ENCODE data around the gene OR10A5.

OR10A5 gene

DNA sequence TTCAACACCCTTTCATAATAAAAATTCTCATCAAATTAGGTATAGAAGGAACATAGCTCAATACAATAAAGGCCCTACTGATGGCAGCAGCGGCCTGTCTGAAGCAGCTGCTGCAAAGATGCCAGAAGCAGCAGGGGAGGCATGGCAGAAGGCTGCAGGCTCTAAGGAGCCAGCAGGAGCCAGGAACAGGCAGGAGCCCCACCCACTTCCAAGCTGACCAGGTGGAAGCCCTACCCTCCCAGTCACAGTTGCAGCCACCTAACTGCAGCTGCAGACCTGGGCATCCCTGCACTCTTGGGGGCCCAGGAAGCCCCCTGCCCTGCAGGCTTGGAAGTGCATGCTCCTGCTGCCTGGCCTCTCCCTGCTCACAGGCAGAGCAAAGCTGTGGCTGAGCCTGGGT is 27.8 kb upstream of the OR10A5 start:
- Histone ChIP-seq H3K4me1 (no peaks in the 10 kb centered on the region), H3K4me3 (ENCODE audit: low read depth, low read length) (no peak overlapping the region), H3K27ac (no peak overlapping the region), H2AFZ (no peak overlapping the region), H3K9me3 (ENCODE audit: control insufficient read depth, low read length) (no peaks in the 10 kb centered on the region), H3K36me3 (ENCODE audit: control insufficient read depth, insufficient read depth, low read length) (no peaks in the 10 kb centered on the region), H3K9ac (no peak overlapping the region), H3K79me2 (no peaks in the 10 kb centered on the region), H3K4me2 (ENCODE audit: low read length) (no peak overlapping the region), H3K27me3 (ENCODE audit: control insufficient read depth, insufficient read depth, low read length) (no peaks in the 10 kb centered on the region)
- TF ChIP-seq, protein P1, sequence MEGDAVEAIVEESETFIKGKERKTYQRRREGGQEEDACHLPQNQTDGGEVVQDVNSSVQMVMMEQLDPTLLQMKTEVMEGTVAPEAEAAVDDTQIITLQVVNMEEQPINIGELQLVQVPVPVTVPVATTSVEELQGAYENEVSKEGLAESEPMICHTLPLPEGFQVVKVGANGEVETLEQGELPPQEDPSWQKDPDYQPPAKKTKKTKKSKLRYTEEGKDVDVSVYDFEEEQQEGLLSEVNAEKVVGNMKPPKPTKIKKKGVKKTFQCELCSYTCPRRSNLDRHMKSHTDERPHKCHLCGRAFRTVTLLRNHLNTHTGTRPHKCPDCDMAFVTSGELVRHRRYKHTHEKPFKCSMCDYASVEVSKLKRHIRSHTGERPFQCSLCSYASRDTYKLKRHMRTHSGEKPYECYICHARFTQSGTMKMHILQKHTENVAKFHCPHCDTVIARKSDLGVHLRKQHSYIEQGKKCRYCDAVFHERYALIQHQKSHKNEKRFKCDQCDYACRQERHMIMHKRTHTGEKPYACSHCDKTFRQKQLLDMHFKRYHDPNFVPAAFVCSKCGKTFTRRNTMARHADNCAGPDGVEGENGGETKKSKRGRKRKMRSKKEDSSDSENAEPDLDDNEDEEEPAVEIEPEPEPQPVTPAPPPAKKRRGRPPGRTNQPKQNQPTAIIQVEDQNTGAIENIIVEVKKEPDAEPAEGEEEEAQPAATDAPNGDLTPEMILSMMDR (IDR thresholded peaks at IDR 0.05), result no peak

DNA sequence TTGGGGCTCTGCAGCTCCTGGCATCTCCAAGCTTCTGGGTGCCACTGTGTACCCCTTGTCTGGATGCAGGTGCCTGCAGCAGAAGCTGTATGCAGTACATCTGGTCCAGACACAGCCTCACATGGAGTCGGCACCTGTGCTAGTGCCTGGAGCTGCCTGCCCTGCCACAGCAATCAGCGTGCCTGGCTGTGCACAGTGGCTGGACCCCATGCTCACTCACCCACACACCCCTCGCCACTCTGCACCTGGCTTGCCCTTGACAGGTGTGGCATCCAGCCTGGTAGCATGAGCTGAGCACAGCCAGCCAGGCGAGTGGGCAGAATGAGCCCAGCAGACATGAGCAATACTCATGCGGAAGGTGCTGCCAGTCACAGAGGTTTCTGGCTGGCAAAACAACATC is 26.5 kb upstream of the OR10A5 start:
- Histone ChIP-seq H3K27ac (no peak overlapping the region), H2AFZ (no peak overlapping the region), H3K4me3 (ENCODE audit: low read depth, low read length) (no peak overlapping the region), H3K9me3 (ENCODE audit: control insufficient read depth, low read length) (no peaks in the 10 kb centered on the region), H3K27me3 (ENCODE audit: control insufficient read depth, insufficient read depth, low read length) (no peaks in the 10 kb centered on the region), H3K4me2 (ENCODE audit: low read length) (no peak overlapping the region), H3K9ac (no peak overlapping the region), H3K36me3 (ENCODE audit: control insufficient read depth, insufficient read depth, low read length) (no peaks in the 10 kb centered on the region), H3K4me1 (no peaks in the 10 kb centered on the region), H3K79me2 (no peaks in the 10 kb centered on the region)
- TF ChIP-seq, protein P1 (IDR thresholded peaks at IDR 0.05), result no peak

DNA sequence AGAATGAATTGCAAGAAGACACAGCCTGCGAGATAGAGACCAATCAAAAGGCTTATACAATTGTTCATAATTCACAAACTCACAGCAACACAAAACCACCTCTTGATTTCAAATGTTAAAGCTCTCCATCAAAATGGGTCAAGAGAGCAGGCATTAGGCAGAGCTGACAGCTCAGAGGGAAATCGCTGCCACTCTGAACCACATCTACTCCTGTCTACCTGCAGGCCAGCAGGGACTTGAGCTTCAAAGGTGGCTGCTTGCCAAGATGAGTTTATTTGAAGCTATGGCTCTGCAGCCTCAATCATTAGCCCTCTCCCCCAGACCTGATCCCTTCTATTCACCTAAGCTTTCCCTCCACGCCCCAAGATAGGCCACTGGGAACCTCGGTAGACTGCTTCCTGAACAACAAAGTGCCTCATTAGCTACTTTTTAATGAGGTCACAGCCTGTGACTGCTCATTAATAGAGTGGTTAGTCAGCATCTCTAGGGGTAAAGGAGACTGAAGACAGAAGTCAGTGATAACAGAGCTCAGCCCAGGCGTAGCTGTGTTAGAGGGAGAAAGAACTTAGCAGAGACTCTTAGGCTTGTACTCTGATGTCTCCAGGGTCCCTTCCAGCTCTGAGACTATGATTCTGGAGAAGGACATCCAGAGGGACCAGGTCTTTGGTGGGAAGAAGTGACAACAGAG is 21.2 kb upstream of the OR10A5 start:
- Histone ChIP-seq H3K27me3 (ENCODE audit: control insufficient read depth, insufficient read depth, low read length) (no peaks in the 10 kb centered on the region), H3K4me1 (no peaks in the 10 kb centered on the region), H3K27ac (no peak overlapping the region), H2AFZ (no peak overlapping the region), H3K9ac (no peak overlapping the region), H3K4me3 (ENCODE audit: low read depth, low read length) (no peak overlapping the region), H3K79me2 (no peaks in the 10 kb centered on the region), H3K9me3 (ENCODE audit: control insufficient read depth, low read length) (no peaks in the 10 kb centered on the region), H3K36me3 (ENCODE audit: control insufficient read depth, insufficient read depth, low read length) (no peaks in the 10 kb centered on the region), H3K4me2 (ENCODE audit: low read length) (no peak overlapping the region)
- TF ChIP-seq, protein P1 (IDR thresholded peaks at IDR 0.05), result no peak

DNA sequence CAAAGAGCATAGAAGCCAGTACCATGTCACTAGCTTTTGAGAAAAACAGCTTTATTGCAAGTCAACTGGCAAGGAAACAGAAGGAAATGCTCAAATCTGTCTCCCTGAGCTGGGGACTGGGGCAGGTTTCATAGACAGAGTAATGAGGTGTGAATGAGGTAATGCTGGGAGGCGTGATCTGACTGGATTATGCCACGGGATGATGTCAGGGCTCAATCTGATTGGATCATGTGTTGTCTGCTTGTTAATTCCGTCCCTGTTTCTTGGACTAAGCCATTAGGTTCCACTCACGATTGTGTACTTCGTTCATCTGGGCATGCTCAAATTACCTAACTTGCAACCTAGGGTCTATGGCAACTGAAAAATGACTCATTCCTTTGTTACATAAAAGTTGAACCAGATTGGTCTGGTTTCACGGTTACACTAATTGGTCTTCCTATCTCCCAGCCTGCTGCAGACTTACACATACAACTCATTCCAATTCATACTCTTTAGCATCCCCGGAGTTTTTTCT is 20.2 kb upstream of the OR10A5 start:
- Histone ChIP-seq H2AFZ (no peak overlapping the region), H3K79me2 (no peaks in the 10 kb centered on the region), H3K4me1 (no peaks in the 10 kb centered on the region), H3K9me3 (ENCODE audit: control insufficient read depth, low read length) (no peaks in the 10 kb centered on the region), H3K9ac (no peak overlapping the region), H3K4me3 (ENCODE audit: low read depth, low read length) (no peak overlapping the region), H3K4me2 (ENCODE audit: low read length) (no peak overlapping the region), H3K27me3 (ENCODE audit: control insufficient read depth, insufficient read depth, low read length) (no peaks in the 10 kb centered on the region), H3K36me3 (ENCODE audit: control insufficient read depth, insufficient read depth, low read length) (no peaks in the 10 kb centered on the region), H3K27ac (no peak overlapping the region)
- TF ChIP-seq, protein P1 (IDR thresholded peaks at IDR 0.05), result no peak

DNA sequence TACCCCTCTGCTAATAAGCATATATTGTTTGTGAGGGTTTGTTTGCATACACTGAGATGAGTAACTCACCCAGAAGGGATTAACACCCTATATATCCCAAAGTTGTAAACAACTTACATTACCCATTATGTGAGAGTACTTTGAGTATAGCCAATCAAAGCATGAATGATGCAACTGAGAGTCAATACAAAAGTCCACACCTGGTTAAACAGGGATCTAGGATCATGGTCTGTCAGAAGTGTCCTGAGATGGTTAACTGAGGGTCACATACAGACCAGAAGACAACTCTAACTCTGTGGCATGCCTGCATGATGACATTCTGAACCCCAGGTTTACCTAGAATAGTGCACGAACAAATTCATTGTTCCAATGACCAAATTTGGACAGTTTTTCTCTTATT is 17.4 kb upstream of the OR10A5 start:
- Histone ChIP-seq H3K4me3 (ENCODE audit: low read depth, low read length) (no peak overlapping the region), H3K36me3 (ENCODE audit: control insufficient read depth, insufficient read depth, low read length) (no peaks in the 10 kb centered on the region), H3K27ac (no peak overlapping the region), H3K4me1 (no peaks in the 10 kb centered on the region), H2AFZ (no peak overlapping the region), H3K4me2 (ENCODE audit: low read length) (no peak overlapping the region), H3K79me2 (no peaks in the 10 kb centered on the region), H3K9ac (no peak overlapping the region), H3K27me3 (ENCODE audit: control insufficient read depth, insufficient read depth, low read length) (no peaks in the 10 kb centered on the region), H3K9me3 (ENCODE audit: control insufficient read depth, low read length) (no peaks in the 10 kb centered on the region)
- TF ChIP-seq, protein P1 (IDR thresholded peaks at IDR 0.05), result no peak
